HG02759 (cell line): ENCODE measurements around the gene ADIPOR2.
"Not testable (repeated sequence)": the region's sequence is repeated elsewhere in the genome, so short reads cannot be mapped to it uniquely, and the experiment has no call there.

Experiments
- ATAC-seq: cut with Tn5 transposase; IDR thresholded peaks from one replicate; pipeline ENCODE4 v1.9.1; 2021; ENCODE audit warnings: mild to moderate bottlenecking, moderate library complexity; ENCODE audit not compliant: unreplicated experiment

ADIPOR2 gene

GRCh38 chr12:1702713-1703112 is 11.8 kb downstream of the ADIPOR2 start:
- ATAC-seq, result no peak

DNA sequence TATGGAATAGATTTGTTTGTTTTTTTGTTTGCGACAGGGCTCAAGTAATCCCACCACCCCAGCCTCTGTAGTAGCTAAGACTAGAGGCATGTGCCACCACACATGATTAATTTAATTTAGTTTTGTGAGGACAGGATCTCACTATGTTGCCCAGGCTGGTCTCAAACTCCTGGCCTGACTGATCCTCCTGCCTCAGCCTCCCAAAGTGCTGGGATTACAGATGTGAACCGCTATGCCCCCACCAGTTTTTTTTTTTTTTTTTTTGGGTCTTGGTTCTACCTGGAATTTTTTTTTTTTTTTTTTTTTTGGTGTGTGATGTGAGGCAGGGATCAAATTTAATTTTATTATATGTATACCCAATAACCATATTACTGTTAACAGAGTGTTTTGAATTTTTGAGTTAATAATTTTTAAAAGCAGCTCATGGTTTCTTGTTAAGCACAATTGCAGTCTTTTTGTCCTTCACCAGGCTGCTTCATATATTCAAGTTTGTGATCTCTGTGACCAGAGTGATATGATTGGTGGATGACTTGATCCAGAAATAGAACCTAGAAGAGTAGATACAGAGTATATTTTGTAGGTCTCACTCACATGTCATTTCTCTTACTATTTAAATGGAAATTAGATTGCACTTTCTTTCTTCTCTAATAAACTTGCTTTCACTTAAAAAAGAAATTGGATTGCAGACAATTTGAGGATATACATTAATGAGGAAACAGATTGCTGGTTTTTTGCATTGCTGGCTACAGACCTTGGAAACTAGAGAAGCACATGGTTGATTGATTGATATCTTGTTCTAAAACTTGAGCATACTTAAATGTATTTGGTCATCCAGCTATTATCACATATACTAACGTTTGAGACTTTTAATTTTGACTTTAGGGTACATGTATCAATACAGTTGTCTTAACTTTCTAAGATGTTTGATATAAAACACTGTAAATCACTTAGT is 13.2 kb downstream of the ADIPOR2 start:
- no peak for ATAC-seq

GRCh38 chr12:1705774-1706631 is 15.1 kb downstream of the ADIPOR2 start:
- no peak for ATAC-seq

- ATAC-seq, result no peak
Observed at GRCh38 chr12:1706632-1706980, 15.7 kb downstream of the ADIPOR2 start.

DNA sequence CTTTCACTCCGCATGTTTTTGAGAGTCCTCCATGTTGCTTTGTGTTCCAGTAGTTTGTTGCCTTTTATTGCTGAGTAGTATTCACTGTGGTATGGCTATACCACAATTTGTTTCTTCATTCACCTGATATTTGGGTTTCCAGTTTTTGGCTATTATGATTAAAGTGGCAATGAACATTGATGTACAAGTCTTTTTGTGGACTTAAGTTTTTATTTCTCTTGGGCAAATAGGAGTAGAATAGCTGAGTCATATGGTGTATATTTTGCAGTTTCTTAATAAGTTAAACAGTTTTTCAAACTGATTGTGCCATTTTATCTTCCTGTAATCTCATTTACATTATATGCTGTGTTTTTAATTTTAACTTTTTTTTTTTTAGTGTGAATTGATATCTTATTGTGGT is 16.2 kb downstream of the ADIPOR2 start:
- ATAC-seq, result no peak

DNA sequence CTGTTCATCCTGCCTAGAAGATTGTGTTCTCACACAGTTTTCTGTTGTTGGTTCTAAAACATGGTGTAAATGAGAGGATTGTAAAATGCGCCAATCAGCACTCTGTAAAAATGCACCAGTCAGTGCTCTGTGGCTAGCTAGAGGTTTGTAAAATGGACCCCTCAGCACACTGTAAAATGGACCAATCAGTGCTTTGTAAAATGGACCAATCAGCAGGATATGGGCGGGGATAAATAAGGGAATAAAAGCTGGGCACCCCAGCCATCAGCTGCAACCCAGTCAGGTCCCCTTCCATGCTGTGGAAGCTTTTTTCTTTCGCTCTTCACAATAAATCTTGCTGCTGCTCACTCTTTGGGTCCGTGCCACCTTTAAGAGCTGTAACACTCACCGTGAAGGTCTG is 19.1 kb downstream of the ADIPOR2 start:
- not testable (repeated sequence) for ATAC-seq

DNA sequence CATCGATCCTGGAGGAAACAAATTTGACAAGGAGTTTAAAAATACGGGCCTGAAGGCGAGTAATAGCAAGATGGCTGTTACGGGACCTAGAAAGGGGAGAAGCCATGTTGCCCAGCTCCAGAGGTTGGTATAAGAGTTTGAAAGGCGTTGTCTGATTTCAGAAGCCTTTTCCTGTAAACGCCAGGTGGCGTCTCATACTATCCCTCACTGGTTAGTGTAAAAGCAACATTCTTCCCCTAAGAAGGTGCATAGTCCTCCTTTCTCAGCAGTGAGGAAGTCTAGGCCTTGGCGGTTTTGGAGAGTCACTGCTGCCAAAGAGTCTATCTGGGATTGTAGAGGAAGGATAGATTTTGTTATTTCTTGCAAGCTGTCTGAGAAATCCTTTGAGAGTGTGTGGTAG is 20.0 kb downstream of the ADIPOR2 start:
- ATAC-seq, result not testable (repeated sequence)

- ATAC-seq, result not testable (repeated sequence)
Observed at GRCh38 chr12:1711536-1712211, 20.8 kb downstream of the ADIPOR2 start.

DNA sequence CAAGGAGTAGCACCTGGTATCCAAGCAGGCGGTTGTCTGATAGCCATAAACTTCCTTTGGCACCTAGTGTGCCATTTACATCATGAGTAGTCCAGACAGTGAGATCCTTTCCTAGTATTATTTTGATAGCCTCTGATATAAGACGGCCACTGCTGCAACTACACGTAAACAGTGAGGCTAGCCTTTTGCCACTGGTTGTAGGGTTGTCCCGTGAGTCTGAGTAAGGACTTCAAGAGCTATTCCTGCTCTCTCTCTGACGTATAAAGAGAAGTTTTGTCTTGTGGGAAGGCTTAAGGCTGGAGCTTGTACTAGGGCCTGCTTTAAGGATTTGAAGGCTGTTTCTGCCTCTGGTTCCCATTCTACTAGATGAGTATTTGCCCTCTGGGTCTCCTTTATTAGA is 21.4 kb downstream of the ADIPOR2 start:
- ATAC-seq, result not testable (repeated sequence)

GRCh38 chr12:1712852-1713251 is 22.0 kb downstream of the ADIPOR2 start:
- not testable (repeated sequence) for ATAC-seq

GRCh38 chr12:1713783-1714348 is 23.0 kb downstream of the ADIPOR2 start:
- not testable (repeated sequence) for ATAC-seq

- not testable (repeated sequence) for ATAC-seq
Observed at GRCh38 chr12:1715459-1715858, 24.6 kb downstream of the ADIPOR2 start.

DNA sequence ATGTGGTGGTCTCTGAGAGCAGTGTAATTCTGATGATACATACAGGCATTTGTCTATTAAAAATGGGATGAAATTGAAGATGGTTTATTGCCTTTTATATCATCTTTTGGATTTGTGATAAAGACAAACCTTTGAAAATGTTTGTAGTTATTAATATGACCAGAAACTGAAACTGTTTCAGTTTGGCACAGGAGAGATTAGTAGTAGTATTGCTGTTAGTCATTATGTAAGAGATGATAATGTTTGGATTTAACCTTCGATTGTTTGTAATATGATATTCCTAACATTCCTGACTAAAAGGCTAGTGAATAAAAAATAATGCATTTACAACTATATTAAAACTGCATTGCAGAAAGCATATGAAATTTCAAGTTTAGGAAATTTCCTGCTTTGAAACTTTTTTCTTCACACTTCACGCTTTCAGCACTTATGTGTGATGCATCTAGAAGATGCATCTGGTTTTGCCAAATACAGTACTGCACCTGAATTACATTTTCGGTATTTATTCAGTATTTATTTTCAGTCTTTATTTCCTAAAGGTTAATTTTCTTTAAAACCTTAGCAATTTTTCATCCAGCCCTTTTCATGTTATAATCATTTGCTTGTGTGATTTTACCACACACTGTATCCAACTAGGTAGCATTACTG is 25.5 kb downstream of the ADIPOR2 start:
- ATAC-seq, result no peak

- no peak for ATAC-seq
Observed at GRCh38 chr12:1716911-1717310, 26.0 kb downstream of the ADIPOR2 start.

DNA sequence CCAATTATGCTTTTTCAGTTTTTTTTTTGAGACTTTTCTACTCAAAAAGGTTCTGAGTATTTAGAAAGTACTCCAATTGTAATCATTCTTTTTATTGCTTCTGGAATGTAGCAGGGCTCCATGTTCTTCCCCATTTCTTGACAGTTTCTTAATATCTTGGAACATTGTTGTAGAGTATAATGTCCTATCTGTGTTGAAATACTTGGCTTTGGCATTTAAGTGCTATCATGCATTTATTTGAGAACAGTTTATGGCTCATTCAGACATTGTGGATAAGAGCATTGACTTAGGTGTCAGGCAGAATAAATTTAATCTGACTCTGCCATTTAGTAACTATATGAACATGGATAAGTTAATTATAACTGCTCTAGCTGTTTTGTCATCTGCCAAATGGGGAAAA is 28.3 kb downstream of the ADIPOR2 start:
- no peak for ATAC-seq

GRCh38 chr12:1720494-1720893 is 29.6 kb downstream of the ADIPOR2 start:
- no peak for ATAC-seq

DNA sequence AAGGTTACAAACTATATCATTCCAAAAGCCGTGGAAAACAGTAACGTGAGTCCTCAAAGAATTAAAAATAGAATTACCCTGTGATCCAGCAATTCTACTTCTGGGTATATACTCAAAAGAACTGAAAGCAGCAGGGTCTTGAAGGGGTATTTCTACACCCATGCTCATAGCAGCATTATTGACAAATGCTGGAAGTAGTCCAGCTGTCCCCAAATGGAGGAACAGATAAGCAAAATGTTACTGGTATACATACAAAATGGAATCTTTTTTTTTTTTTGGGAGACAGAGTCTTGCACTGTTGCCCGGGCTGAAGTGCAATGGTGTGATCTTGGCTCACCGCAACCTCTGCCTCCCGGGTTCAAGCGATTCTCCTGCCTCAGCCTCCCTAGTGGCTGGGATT is 32.9 kb downstream of the ADIPOR2 start:
- ATAC-seq, result no peak

DNA sequence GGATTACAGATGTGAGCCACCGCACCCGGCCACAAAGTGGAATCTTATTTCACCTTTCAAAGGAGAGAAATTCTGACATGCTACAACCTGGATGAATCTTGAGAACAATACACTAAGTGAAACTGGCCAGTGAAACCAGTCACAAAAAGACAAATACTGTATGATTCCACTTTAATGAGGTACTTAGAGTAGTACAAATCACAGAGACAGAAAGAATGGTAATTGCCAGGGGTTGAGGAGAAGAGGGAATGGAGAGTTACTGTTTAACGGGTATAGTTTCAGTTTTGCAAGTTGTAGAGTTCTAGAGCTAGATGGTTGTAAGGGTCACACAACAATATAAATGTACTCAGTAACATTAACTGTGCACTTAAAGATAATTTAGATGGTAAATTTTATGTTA is 33.4 kb downstream of the ADIPOR2 start:
- ATAC-seq, result no peak

DNA sequence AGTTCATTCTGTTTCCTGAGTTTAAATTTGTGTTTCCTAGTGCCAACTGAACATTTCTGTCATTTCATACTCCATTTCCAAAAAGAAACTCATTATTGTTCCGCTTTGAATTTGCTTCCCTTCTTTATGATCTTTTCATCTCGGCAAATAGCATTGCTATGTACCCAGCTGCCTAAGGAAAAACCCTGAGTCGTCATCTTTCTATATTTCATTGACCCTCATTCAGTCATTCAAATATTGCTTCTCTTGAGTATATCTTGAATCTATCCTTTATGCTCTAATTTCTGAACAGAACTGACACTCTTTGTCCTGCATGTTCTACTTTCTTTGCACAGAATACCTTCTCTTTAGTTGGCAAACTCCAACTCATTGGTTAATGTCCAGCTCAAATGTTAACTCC is 35.9 kb downstream of the ADIPOR2 start:
- ATAC-seq, result no peak

- no peak for ATAC-seq
Observed at GRCh38 chr12:1728824-1729223, 38.0 kb downstream of the ADIPOR2 start.
